Measurements from ENCODE around the gene PDE8A.
A peak's percentile ranks its signal among the peaks of the same experiment; 100 is the strongest.

PDE8A gene

GRCh38 chr15:85036716-85037115 is 55.1 kb downstream of the PDE8A start:
- DNase-seq, result no peak

- no peak for DNase-seq
These were observed 56.0 kb downstream of the PDE8A start for GRCh38 chr15:85037641-85038040.

GRCh38 chr15:85041230-85041629 is 59.6 kb downstream of the PDE8A start:
- no peak for DNase-seq

- peak; percentile 58 for DNase-seq
These were observed 62.7 kb downstream of the PDE8A start for GRCh38 chr15:85044251-85044853.

GRCh38 chr15:85044894-85045293 is 63.2 kb downstream of the PDE8A start:
- no peak for DNase-seq

GRCh38 chr15:85045615-85046014 is 64.0 kb downstream of the PDE8A start:
- DNase-seq, result no peak

- DNase-seq, result no peak
These were observed 65.8 kb downstream of the PDE8A start for GRCh38 chr15:85047271-85047948.

GRCh38 chr15:85048430-85048829 is 66.8 kb downstream of the PDE8A start:
- DNase-seq, result no peak

- no peak for DNase-seq
These were observed 68.1 kb downstream of the PDE8A start for GRCh38 chr15:85049805-85050204.

GRCh38 chr15:85059734-85060133 is 78.1 kb downstream of the PDE8A start:
- DNase-seq, result no peak

GRCh38 chr15:85062560-85062959 is 80.9 kb downstream of the PDE8A start:
- DNase-seq, result no peak

GRCh38 chr15:85063088-85063487 is 81.4 kb downstream of the PDE8A start:
- DNase-seq, result no peak

- no peak for DNase-seq
These were observed 81.9 kb downstream of the PDE8A start for GRCh38 chr15:85063522-85064079.

GRCh38 chr15:85064710-85065109 is 83.1 kb downstream of the PDE8A start:
- DNase-seq, result no peak

GRCh38 chr15:85071061-85071460 is 89.4 kb downstream of the PDE8A start:
- DNase-seq, result no peak

GRCh38 chr15:85071504-85071903 is 89.8 kb downstream of the PDE8A start:
- DNase-seq, result no peak

GRCh38 chr15:85072917-85073316 is 91.3 kb downstream of the PDE8A start:
- DNase-seq, result no peak

- no peak for DNase-seq
These were observed 92.0 kb downstream of the PDE8A start for GRCh38 chr15:85073556-85074194.

GRCh38 chr15:85086855-85087254 is 105.2 kb downstream of the PDE8A start:
- DNase-seq, result no peak

GRCh38 chr15:85088300-85088699 is 106.6 kb downstream of the PDE8A start:
- no peak for DNase-seq

- no peak for DNase-seq
These were observed 108.4 kb downstream of the PDE8A start for GRCh38 chr15:85089929-85090597.

GRCh38 chr15:85091990-85092389 is 110.3 kb downstream of the PDE8A start:
- no peak for DNase-seq

- DNase-seq, result no peak
These were observed 113.0 kb downstream of the PDE8A start for GRCh38 chr15:85094685-85095084.

Data from right forelimb (tissue), 1 donor.